Prostate gland (tissue), 2 donors: Measurements from ENCODE around the gene PRR5. TPM values are rescaled to one million over a fixed set of nuclear protein-coding genes. Genes with fewer than 3 reads are reported as not detected.

ENCODE experiments used
- DNase-seq: peaks from one replicate; pipeline ENCODE4 v3.0.0-alpha.2; 2019; ENCODE audit warnings: low spot score
- H3K27ac ChIP-seq, 2 donors: fragments of 200-600 bp; sonication (generic); 2 replicates each; pipeline ENCODE4 v1.5.1; 2017 to 2019
- H3K27me3 ChIP-seq: fragments of 200-600 bp; sonication (generic); replicated peaks from 2 replicates; pipeline ENCODE4 v1.5.1; 2019; ENCODE audit not compliant: insufficient read depth
- H3K36me3 ChIP-seq, 2 donors: fragments of 200-600 bp; sonication (generic); 1 replicate in 1 of 2; 2 replicates in 1 of 2; pipeline versions ENCODE4 v1.5.1 to v1.8.1; 2017 to 2019
- H3K4me1 ChIP-seq: fragments of 200-600 bp; sonication (generic); replicated peaks from 2 replicates; pipeline ENCODE4 v1.5.1; 2019
- H3K4me3 ChIP-seq, 2 donors: fragments of 200-600 bp; sonication (generic); 2 replicates each; pipeline ENCODE4 v1.5.1; 2017 to 2019
- H3K9me3 ChIP-seq: fragments of 200-600 bp; sonication (generic); 2 replicates; pipeline ENCODE4 v1.5.1; 2017
- CTCF ChIP-seq, 4 experiments: fragments of 200-600 bp in 2 of 4; fragments of 450-650 bp in 2 of 4; sonication (generic) in 2 of 4; IDR thresholded peaks; 1 replicate in 3 of 4; 2 replicates in 1 of 4; pipeline ENCODE4 v1.5.1; 2016 to 2019; ENCODE audit warnings: antibody characterized with exemption in 4 of 4, mild to moderate bottlenecking in 2 of 4, moderate library complexity in 2 of 4
- POLR2A ChIP-seq: fragments of 450-650 bp; IDR thresholded peaks from one replicate; pipeline ENCODE4 v1.6.1; 2016; ENCODE audit warnings: antibody characterized with exemption, mild to moderate bottlenecking
- POLR2AphosphoS5 ChIP-seq: sonication (generic); formaldehyde crosslinking; IDR thresholded peaks from one replicate; pipeline ENCODE4 v1.6.1; 2017; ENCODE audit warnings: antibody characterized with exemption
- WGBS: methylation state at CpG from one replicate; pipeline ENCODE4 v1.1.5; 2018; 5-methylcytosine and 5-hydroxymethylcytosine counted together
- intact Hi-C: fragments of 100-400 bp; cut with DNase I; formaldehyde crosslinking; loops from one replicate; pipeline ENCODE4 v1.14.2; 2022
- total RNA-seq, 2 donors: library from RNA; depleted of rRNA; stranded (reverse); fragments of >200 nt; gene quantifications; one replicate each; pipeline ENCODE4 v1.1.0, GENCODE V29; 2016

PRR5 gene
- total RNA-seq, 2 donors from 2014 or later: 47.8 to 56.5 TPM

- no peaks in the 10 kb centered on the region for H3K9me3 ChIP-seq
- DNase-seq: no peak
Observed at GRCh38 chr22:44719586-44720368, 17.8 kb downstream of the PRR5 start.

GRCh38 chr22:44721213-44721612 lies 19.2 kb downstream of the PRR5 start:
- DNase-seq: no peak
- intact Hi-C loops: no loop called here

More at GRCh38 chr22:44719586-44720368, 17.8 kb downstream of the PRR5 start:
- no peaks in the 10 kb centered on the region for H3K36me3 ChIP-seq
- WGBS: 67% methylated on average over 13 of the region's 13 CpGs
- H3K4me1 ChIP-seq: no peaks in the 10 kb centered on the region
- H3K27ac ChIP-seq: no peak overlapping the region
- H3K27me3 ChIP-seq: no peaks in the 10 kb centered on the region
- no peak overlapping the region for H3K4me3 ChIP-seq
- intact Hi-C loops: no loop called here
- no peak for TF ChIP-seq CTCF (IDR thresholded peaks at IDR 0.05)
- TF ChIP-seq POLR2AphosphoS5: no peak
- no peak for TF ChIP-seq POLR2A

GRCh38 chr22:44722611-44723010 lies 20.6 kb downstream of the PRR5 start:
- TF ChIP-seq CTCF (IDR thresholded peaks at IDR 0.05) (no peak), POLR2A (no peak)
- no peak overlapping the region for H3K4me3 ChIP-seq
- 91% methylated on average over 2 of the region's 2 CpGs for WGBS

More at GRCh38 chr22:44721213-44721612, 19.2 kb downstream of the PRR5 start:
- H3K9me3 ChIP-seq: no peaks in the 10 kb centered on the region
- no peak for TF ChIP-seq POLR2A
- TF ChIP-seq POLR2AphosphoS5: no peak
- TF ChIP-seq CTCF (IDR thresholded peaks at IDR 0.05): no peak
- 88% methylated on average over 7 of the region's 7 CpGs for WGBS
- H3K4me1 ChIP-seq: no peaks in the 10 kb centered on the region
- no peaks in the 10 kb centered on the region for H3K27me3 ChIP-seq
- H3K27ac ChIP-seq: no peak overlapping the region
- H3K4me3 ChIP-seq: no peak overlapping the region
- no peaks in the 10 kb centered on the region for H3K36me3 ChIP-seq

GRCh38 chr22:44723801-44724200 lies 21.8 kb downstream of the PRR5 start:
- H3K36me3 ChIP-seq: no peaks in the 10 kb centered on the region
- no peaks in the 10 kb centered on the region for H3K4me1 ChIP-seq
- H3K27ac ChIP-seq: no peak overlapping the region
- 93% methylated on average over 2 of the region's 2 CpGs for WGBS
- no peak for DNase-seq
- no peaks in the 10 kb centered on the region for H3K27me3 ChIP-seq
- intact Hi-C loops: no loop called here
- TF ChIP-seq CTCF (IDR thresholded peaks at IDR 0.05) (no peak), POLR2A (no peak), POLR2AphosphoS5 (no peak)
- H3K4me3 ChIP-seq: no peak overlapping the region
- no peaks in the 10 kb centered on the region for H3K9me3 ChIP-seq

More at GRCh38 chr22:44722611-44723010, 20.6 kb downstream of the PRR5 start:
- DNase-seq: no peak
- intact Hi-C loops: no loop called here
- no peaks in the 10 kb centered on the region for H3K36me3 ChIP-seq
- H3K4me1 ChIP-seq: no peaks in the 10 kb centered on the region
- H3K9me3 ChIP-seq: no peaks in the 10 kb centered on the region
- H3K27ac ChIP-seq: no peak overlapping the region
- no peaks in the 10 kb centered on the region for H3K27me3 ChIP-seq

- TF ChIP-seq POLR2A (no peak), POLR2AphosphoS5 (no peak), CTCF (IDR thresholded peaks at IDR 0.05) (no peak)
- Histone ChIP-seq H3K36me3 (no peaks in the 10 kb centered on the region), H3K27me3 (no peaks in the 10 kb centered on the region), H3K27ac (no peak overlapping the region), H3K4me3 (no peak overlapping the region), H3K9me3 (no peaks in the 10 kb centered on the region), H3K4me1 (no peaks in the 10 kb centered on the region)
- intact Hi-C loops: no loop called here
- DNase-seq: no peak
- WGBS: 74% methylated on average over 6 of the region's 6 CpGs
Observed at GRCh38 chr22:44724416-44724815, 22.4 kb downstream of the PRR5 start.
